Measurements from ENCODE around the gene ENTPD3.
"Not testable (repeated sequence)": the region's sequence is repeated elsewhere in the genome, so short reads cannot be mapped to it uniquely, and the experiment has no call there.

GRCh38 chr3:40462838-40463237 lies 75.9 kb downstream of the ENTPD3 start:
- TF ChIP-seq CREB5 (CRISPR knock-in tag; IDR thresholded peaks at IDR 0.05; ENCODE audit: low read depth); OSR1 (CRISPR knock-in tag; IDR thresholded peaks at IDR 0.05); TCF4 (CRISPR knock-in tag; IDR thresholded peaks at IDR 0.05; ENCODE audit: borderline replicate concordance); PATZ1 (CRISPR knock-in tag; IDR thresholded peaks at IDR 0.05; ENCODE audit: borderline replicate concordance); SNAI2 (CRISPR knock-in tag; IDR thresholded peaks at IDR 0.05); ZFP3 (CRISPR knock-in tag; IDR thresholded peaks at IDR 0.05); ZC3H10 (CRISPR knock-in tag; IDR thresholded peaks at IDR 0.05); CSRNP3 (CRISPR knock-in tag; IDR thresholded peaks at IDR 0.05); TSHZ2 (CRISPR knock-in tag; IDR thresholded peaks at IDR 0.05); POU6F1 (CRISPR knock-in tag; IDR thresholded peaks at IDR 0.05; ENCODE audit: borderline replicate concordance, low read depth); CSDC2 (CRISPR knock-in tag; IDR thresholded peaks at IDR 0.05); TOX (CRISPR knock-in tag; IDR thresholded peaks at IDR 0.05; ENCODE audit: borderline replicate concordance); ARNTL (CRISPR knock-in tag; IDR thresholded peaks at IDR 0.05; ENCODE audit: borderline replicate concordance, low read depth); ZFP30 (CRISPR knock-in tag; IDR thresholded peaks at IDR 0.05): not testable (repeated sequence)

Measured in SK-N-SH treated with all-trans-retinoic acid at 6 μM for 48 hours (cell line).